Choroid plexus epithelial cell (primary cell): Measurements from ENCODE around the gene GRIK1.

Experiments used
- DNase-seq: peaks from one replicate; pipeline ENCODE4 v3.0.0-alpha.2; 2010; ENCODE audit warnings: low read depth
- H3K4me3 ChIP-seq: 2 replicates; pipeline ENCODE4 v1.5.1; 2011; ENCODE audit warnings: low read depth, mild to moderate bottlenecking, control low read depth, low read length, moderate library complexity
- TF ChIP-seq, protein P1 (sequence below): conservative IDR thresholded peaks from 2 replicates; pipeline ENCODE4 v1.5.1; 2011; ENCODE audit warnings: low read depth, mild to moderate bottlenecking, control low read depth, inconsistent platforms, low read length, moderate library complexity

GRIK1 gene

DNA sequence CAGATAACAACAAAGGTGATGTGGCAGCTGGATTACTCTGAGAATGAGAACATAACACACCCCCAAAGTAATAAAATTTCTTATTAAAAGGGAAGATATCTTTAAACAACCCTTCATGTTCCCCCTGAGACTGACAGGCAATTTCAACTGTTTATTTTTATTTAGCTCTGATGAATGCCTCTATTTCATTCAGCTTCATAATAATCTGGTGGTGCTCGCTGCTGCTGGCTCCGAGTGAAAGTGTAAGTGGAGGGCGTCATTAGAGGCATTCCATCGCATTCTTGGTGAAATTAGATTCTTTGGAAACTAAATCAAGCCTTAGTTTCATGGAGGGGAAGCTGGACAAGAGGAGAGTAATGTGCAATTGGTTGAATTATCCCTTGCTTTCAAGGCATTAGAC lies 128.9 kb downstream of the GRIK1 start:
- DNase-seq: no peak
- TF ChIP-seq, protein P1, sequence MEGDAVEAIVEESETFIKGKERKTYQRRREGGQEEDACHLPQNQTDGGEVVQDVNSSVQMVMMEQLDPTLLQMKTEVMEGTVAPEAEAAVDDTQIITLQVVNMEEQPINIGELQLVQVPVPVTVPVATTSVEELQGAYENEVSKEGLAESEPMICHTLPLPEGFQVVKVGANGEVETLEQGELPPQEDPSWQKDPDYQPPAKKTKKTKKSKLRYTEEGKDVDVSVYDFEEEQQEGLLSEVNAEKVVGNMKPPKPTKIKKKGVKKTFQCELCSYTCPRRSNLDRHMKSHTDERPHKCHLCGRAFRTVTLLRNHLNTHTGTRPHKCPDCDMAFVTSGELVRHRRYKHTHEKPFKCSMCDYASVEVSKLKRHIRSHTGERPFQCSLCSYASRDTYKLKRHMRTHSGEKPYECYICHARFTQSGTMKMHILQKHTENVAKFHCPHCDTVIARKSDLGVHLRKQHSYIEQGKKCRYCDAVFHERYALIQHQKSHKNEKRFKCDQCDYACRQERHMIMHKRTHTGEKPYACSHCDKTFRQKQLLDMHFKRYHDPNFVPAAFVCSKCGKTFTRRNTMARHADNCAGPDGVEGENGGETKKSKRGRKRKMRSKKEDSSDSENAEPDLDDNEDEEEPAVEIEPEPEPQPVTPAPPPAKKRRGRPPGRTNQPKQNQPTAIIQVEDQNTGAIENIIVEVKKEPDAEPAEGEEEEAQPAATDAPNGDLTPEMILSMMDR: no peak
- no peak overlapping the region for H3K4me3 ChIP-seq

DNA sequence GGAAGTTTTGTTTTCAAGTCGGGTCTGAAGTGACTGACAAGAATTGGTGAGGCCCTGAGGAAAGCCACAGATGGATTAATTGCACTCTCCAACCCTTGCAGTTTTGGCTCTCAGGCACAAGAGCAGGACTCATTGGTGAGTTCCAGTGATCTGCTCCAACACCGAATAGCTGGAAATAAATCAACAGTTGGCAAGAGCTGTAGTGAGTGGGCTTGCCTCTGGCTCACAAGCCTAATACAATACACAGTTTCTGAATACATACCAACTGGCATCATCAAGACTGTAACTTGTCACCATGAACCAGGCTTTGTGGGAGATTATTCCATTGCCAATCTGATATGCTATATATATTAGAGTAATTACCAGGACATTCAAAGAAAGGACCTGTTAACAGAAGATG lies 131.6 kb downstream of the GRIK1 start:
- no peak for DNase-seq
- TF ChIP-seq, protein P1: no peak
- H3K4me3 ChIP-seq: no peak overlapping the region

DNA sequence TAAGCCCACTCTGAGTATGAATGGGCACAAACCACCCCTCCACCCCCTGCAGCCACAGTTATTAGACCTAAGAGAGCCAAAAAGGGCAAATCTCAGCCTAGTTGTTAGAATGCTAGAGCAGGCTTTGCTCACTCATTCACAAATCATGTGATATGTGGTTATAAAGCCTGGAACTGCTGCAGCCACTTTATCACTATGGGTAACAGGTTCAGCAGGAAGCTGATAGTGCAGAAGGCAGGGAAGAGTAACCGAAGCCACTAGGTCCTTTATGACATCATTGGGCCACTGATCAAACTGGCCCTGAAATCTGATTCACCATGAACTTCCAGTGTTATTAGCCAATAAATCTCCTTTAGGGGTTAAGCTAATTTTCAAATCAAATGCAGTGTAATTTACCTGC lies 134.7 kb downstream of the GRIK1 start:
- no peak overlapping the region for H3K4me3 ChIP-seq
- TF ChIP-seq, protein P1: no peak
- no peak for DNase-seq

DNA sequence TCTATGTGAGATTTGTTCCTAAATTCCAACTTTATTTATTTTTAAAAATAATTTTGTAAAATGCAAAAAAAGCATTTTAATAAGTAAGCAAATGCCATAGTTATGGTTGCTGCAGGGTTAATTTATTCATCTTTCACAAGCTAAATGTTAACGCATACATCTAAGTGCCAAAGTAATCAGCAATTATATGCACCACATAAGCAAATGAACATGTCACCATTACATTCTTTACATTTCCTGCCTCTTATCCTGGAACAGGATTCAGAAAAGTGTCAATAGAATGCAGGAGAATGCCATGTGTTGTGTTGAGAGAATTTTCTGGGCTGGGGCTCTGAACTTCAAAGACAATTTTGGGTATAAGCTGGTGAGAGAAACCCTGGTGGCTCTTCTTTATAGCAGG lies 136.6 kb downstream of the GRIK1 start:
- TF ChIP-seq, protein P1: no peak
- no peak overlapping the region for H3K4me3 ChIP-seq
- no peak for DNase-seq

DNA sequence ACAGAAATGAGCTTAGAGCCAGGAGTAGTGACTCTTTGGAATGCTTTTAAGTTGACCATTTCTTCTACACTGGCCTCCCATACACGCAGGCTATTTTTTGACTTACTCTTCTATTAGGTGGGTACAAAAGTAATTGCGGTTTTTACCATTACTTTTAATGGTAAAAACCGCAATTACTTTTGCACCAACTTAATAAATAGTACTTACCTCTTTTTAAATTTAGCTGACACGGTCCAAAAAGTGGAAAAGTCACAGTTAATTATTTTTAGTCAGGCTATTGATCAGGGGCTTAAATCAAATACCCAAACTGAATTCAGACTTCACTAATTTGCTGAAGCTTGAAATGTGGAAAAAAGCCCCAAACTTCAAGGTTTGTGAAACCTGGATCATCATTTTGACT lies 138.7 kb downstream of the GRIK1 start:
- no peak overlapping the region for H3K4me3 ChIP-seq
- TF ChIP-seq, protein P1: no peak
- no peak for DNase-seq

DNA sequence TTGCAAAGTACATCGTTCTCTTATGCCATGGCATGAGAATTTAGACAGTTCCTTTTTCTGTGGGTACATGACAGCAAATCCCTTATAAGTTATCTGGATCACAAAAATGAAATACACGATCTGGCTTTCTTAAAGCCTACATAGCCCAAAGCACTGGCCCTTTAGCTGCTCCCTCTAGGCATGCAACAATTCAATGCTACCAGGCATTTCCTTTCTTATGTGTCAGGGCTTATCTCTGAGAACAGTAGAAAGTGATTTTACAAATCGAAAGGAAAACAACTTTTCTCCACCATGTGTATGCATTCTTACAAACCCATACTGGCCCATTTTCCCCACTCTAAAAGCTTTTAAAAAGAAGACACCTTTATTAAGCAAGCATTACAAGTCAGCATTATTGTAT lies 139.7 kb downstream of the GRIK1 start:
- DNase-seq: peak; percentile 15
- no peak overlapping the region for H3K4me3 ChIP-seq
- TF ChIP-seq, protein P1: no peak

DNA sequence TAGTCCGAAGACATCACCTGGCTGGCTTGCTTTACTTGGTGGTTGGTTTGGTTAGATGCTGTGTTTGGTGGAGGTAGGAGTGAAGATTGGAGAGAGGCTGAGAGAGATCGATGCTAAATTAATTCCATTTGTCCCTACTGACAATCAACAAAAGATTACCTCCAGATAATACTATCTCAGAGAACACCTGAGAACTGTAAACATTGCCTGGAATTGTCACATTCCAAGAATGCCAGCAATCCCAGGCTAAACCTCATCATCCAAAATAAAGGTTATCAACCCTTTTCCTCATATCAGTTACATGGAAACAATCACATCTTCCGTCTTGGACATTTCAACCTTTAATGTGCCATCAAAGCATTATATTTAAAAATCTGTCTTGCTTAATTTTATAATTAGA lies 141.0 kb downstream of the GRIK1 start:
- no peak for DNase-seq
- TF ChIP-seq, protein P1: no peak
- no peak overlapping the region for H3K4me3 ChIP-seq
